Transverse colon (tissue), 3 donors: ENCODE results near the gene OTOG.

Experiments used
- POLR2A ChIP-seq: fragments of 450-650 bp; IDR thresholded peaks from one replicate; pipeline ENCODE4 v1.6.1; 2016; ENCODE audit warnings: antibody characterized with exemption, mild to moderate bottlenecking, moderate library complexity
- POLR2AphosphoS5 ChIP-seq, 3 donors: sonication (generic); formaldehyde crosslinking; IDR thresholded peaks; one replicate each; pipeline ENCODE4 v1.6.1; 2016; ENCODE audit warnings: antibody characterized with exemption in 3 of 3

DNA sequence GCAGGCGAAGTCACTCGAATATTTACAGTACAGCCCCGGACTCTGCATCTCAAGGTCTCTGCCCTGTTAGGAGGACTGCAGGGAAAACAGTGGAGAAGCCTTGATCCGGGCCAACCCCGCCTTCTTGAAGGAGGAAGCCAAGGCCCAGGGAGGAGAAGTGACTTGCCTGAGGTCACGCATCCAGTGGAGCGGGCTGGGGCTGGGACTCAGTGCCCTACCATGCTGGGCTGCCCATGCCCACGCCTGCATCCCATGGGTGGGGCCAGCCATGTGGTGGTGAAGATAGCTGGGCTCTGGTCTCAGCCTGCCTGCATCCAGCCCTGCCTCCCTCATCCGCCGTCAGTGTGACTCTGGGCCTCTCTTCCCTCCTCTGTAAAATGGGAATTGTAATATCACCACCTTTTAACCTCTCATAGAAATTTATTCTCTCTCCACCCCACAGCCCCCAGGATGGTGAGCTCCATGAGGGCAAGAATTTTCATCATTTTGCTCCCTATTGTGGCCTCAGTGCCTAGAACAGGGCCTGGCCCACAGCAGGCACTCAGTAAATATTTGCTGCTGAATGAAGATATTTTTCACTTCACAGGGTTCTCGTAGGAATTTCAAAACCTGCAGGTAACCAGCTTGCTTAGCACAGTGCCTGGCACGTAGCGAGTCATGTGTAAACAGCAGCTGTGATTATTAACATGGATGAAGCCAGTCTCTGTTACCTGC is 57.3 kb downstream of the OTOG start:
- TF ChIP-seq POLR2A (no peak), POLR2AphosphoS5 (IDR thresholded peaks at IDR 0.05) (no peak)
